ENCODE results near the gene SH3GL2. TPM values are rescaled to one million over a fixed set of nuclear protein-coding genes. Genes with fewer than 3 reads are reported as not detected.

The SH3GL2 gene
- total RNA-seq, 4 donors from 2014 or later, result 0.17 TPM; not detected in 3

- TF ChIP-seq, protein P1, sequence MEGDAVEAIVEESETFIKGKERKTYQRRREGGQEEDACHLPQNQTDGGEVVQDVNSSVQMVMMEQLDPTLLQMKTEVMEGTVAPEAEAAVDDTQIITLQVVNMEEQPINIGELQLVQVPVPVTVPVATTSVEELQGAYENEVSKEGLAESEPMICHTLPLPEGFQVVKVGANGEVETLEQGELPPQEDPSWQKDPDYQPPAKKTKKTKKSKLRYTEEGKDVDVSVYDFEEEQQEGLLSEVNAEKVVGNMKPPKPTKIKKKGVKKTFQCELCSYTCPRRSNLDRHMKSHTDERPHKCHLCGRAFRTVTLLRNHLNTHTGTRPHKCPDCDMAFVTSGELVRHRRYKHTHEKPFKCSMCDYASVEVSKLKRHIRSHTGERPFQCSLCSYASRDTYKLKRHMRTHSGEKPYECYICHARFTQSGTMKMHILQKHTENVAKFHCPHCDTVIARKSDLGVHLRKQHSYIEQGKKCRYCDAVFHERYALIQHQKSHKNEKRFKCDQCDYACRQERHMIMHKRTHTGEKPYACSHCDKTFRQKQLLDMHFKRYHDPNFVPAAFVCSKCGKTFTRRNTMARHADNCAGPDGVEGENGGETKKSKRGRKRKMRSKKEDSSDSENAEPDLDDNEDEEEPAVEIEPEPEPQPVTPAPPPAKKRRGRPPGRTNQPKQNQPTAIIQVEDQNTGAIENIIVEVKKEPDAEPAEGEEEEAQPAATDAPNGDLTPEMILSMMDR (IDR thresholded peaks at IDR 0.05; ENCODE audit: low read depth), result no peak
Observed at GRCh38 chr9:17682684-17683083, 103.8 kb downstream of the SH3GL2 start.

DNA sequence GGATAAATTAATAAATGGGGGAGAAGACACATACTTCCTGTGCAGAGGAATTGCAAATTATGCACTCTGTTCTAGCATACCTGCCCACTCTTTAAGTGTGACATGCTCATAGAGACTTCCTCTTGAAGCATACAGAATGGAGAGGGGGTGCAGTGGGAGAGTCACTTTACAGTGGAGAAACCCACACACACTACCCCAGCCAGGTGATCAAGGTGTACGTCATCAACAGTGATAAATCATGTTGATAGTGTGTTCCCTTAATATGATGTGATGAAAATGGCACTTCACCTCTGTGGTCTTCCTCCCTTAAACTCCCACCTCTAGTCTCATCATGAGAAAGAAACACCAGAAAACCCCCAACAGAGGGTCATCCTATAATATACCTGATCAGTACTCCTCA lies 110.0 kb downstream of the SH3GL2 start:
- TF ChIP-seq, protein P1 (IDR thresholded peaks at IDR 0.05; ENCODE audit: low read depth), result no peak

GRCh38 chr9:17694336-17694735 lies 115.5 kb downstream of the SH3GL2 start:
- TF ChIP-seq, protein P1 (IDR thresholded peaks at IDR 0.05; ENCODE audit: low read depth), result no peak

DNA sequence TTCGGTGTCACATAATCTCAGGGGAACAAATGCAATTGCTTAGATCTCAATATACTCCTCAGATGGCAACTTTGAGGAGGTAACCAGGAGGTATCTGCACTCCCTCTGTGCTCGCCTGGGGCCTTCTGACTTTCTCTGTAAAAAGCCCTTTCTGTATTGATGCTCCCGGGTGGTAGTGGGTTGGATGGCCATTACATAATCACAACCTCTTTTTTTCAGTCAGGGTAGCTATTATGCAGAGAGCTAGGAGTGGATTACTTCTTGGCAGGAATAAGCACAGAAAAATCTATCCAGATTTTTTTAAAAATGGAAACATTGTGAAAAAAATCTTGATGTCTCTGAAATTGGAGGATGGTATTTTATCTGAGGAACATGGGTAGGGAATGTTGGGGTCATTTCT lies 116.6 kb downstream of the SH3GL2 start:
- TF ChIP-seq, protein P1 (IDR thresholded peaks at IDR 0.05; ENCODE audit: low read depth), result no peak

- TF ChIP-seq, protein P1 (IDR thresholded peaks at IDR 0.05; ENCODE audit: low read depth), result no peak
Observed at GRCh38 chr9:17699615-17700330, 120.9 kb downstream of the SH3GL2 start.

DNA sequence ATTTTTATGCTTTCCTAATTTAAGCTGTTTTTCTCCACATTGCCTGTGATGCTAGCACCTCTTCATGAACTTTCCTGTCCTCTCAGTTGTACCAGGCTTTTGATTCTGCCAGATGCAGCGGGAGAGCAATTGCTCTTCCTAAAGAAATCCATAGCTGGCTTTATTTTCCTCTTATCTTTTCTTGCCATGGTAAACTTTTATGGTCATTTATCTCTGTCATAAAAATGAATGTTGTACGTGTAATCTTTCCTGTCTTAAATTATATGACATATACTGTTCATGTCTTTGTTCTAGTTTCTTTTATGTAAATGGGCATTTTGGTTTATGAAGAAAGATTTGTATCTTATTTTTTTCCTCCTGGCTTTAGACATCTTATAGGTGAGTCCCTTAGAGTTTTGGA lies 127.5 kb downstream of the SH3GL2 start:
- TF ChIP-seq, protein P1 (IDR thresholded peaks at IDR 0.05; ENCODE audit: low read depth), result no peak

DNA sequence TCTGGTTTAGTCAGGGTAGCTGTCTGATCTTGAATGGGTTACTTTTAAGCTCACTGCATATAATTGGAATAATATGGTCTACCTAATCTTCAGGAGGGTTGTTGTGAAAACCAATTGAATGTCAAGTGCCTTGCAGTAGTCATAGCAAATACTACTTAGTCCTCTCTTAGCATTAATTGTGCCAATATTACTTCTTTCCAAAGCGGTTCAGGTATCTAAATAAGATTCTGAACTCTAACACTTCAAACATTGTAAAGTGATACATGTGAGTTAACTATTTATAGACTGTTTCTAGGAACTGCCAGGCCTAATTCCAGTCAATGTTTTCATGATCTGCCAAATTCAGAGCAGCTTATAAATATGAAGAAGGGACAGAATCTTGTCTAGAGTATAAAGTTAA lies 140.2 kb downstream of the SH3GL2 start:
- TF ChIP-seq, protein P1 (IDR thresholded peaks at IDR 0.05; ENCODE audit: low read depth), result no peak

Data from subcutaneous adipose tissue (tissue), 4 donors.